ENCODE measurements around the gene ZNF462.

- TF ChIP-seq POLR2A (IDR thresholded peaks at IDR 0.05; ENCODE audit: low read length) (no peak), CTCF (IDR thresholded peaks at IDR 0.05) (no peak), HOXA7 (CRISPR knock-in tag; IDR thresholded peaks at IDR 0.05) (no peak), RAD21 (conservative IDR thresholded peaks at IDR 0.05 in 1 of 2, IDR thresholded peaks at IDR 0.05 in 1 of 2) (no peak), JUN (IDR thresholded peaks at IDR 0.05) (no peak), HEYL (CRISPR knock-in tag; IDR thresholded peaks at IDR 0.05) (no peak), EP300 (IDR thresholded peaks at IDR 0.05) (no peak), JUNB (IDR thresholded peaks at IDR 0.05) (no peak)
Observed at GRCh38 chr9:107034831-107035230, 171.9 kb downstream of the ZNF462 start.
